ENCODE measurements around the gene SPRED2. TPM values are rescaled to one million over a fixed set of nuclear protein-coding genes. Genes with fewer than 3 reads are reported as not detected.

The SPRED2 gene
- total RNA-seq, 1 donor from 2014 or later: 7.8 TPM

GRCh38 chr2:65361623-65362022 lies 70.8 kb downstream of the SPRED2 start:
- Histone ChIP-seq H3K4me3 (ENCODE audit: low read length in 3 of 3) (no peak overlapping the region), H3K9me3 (ENCODE audit: control insufficient read depth in 3 of 3, low read length in 3 of 3) (no peaks in the 10 kb centered on the region), H3K27me3 (ENCODE audit: control insufficient read depth in 3 of 3, insufficient read depth in 3 of 3, low read length in 3 of 3) (no peaks in the 10 kb centered on the region), H3K4me1 (ENCODE audit: control insufficient read depth in 3 of 3, insufficient read depth in 3 of 3, low read length in 3 of 3) (peaks cover 4 to 10% (median 6%) of the 10 kb centered on the region in 3 donors), H3K36me3 (ENCODE audit: control insufficient read depth in 3 of 3, insufficient read depth in 3 of 3, low read length in 3 of 3) (no peaks in the 10 kb centered on the region), H3K27ac (ENCODE audit: low read depth, low read length) (no peak overlapping the region), H3K9ac (ENCODE audit: low read depth in 1 of 3, low read length in 3 of 3) (no peak overlapping the region)

GRCh38 chr2:65360441-65360840 lies 72.0 kb downstream of the SPRED2 start:
- no peaks in the 10 kb centered on the region for H3K27me3 ChIP-seq (ENCODE audit: control insufficient read depth in 3 of 3, insufficient read depth in 3 of 3, low read length in 3 of 3)
- no peak overlapping the region for H3K9ac ChIP-seq (ENCODE audit: low read depth in 1 of 3, low read length in 3 of 3)
- H3K4me3 ChIP-seq (ENCODE audit: low read length in 3 of 3): no peak overlapping the region
- peaks cover 4 to 6% (median 6%) of the 10 kb centered on the region in 3 donors for H3K4me1 ChIP-seq (ENCODE audit: control insufficient read depth in 3 of 3, insufficient read depth in 3 of 3, low read length in 3 of 3)
- H3K36me3 ChIP-seq (ENCODE audit: control insufficient read depth in 3 of 3, insufficient read depth in 3 of 3, low read length in 3 of 3): no peaks in the 10 kb centered on the region
- no peak overlapping the region for H3K27ac ChIP-seq (ENCODE audit: low read depth, low read length)
- H3K9me3 ChIP-seq (ENCODE audit: control insufficient read depth in 3 of 3, low read length in 3 of 3): no peaks in the 10 kb centered on the region

- Histone ChIP-seq H3K36me3 (ENCODE audit: control insufficient read depth in 3 of 3, insufficient read depth in 3 of 3, low read length in 3 of 3) (no peaks in the 10 kb centered on the region), H3K27me3 (ENCODE audit: control insufficient read depth in 3 of 3, insufficient read depth in 3 of 3, low read length in 3 of 3) (no peaks in the 10 kb centered on the region), H3K4me1 (ENCODE audit: control insufficient read depth in 3 of 3, insufficient read depth in 3 of 3, low read length in 3 of 3) (peaks cover 6 to 8% (median 7%) of the 10 kb centered on the region in 3 donors), H3K9ac (ENCODE audit: low read depth in 1 of 3, low read length in 3 of 3) (no peak overlapping the region), H3K27ac (ENCODE audit: low read depth, low read length) (peak overlapping the region; percentile 11), H3K9me3 (ENCODE audit: control insufficient read depth in 3 of 3, low read length in 3 of 3) (no peaks in the 10 kb centered on the region), H3K4me3 (ENCODE audit: low read length in 3 of 3) (no peak overlapping the region)
Observed at GRCh38 chr2:65358678-65359400, 73.6 kb downstream of the SPRED2 start.

GRCh38 chr2:65357959-65358294 lies 74.5 kb downstream of the SPRED2 start:
- Histone ChIP-seq H3K9me3 (ENCODE audit: control insufficient read depth in 3 of 3, low read length in 3 of 3) (no peaks in the 10 kb centered on the region), H3K9ac (ENCODE audit: low read depth in 1 of 3, low read length in 3 of 3) (no peak overlapping the region), H3K4me1 (ENCODE audit: control insufficient read depth in 3 of 3, insufficient read depth in 3 of 3, low read length in 3 of 3) (peaks cover 6 to 10% (median 9%) of the 10 kb centered on the region in 3 donors), H3K4me3 (ENCODE audit: low read length in 3 of 3) (no peak overlapping the region), H3K36me3 (ENCODE audit: control insufficient read depth in 3 of 3, insufficient read depth in 3 of 3, low read length in 3 of 3) (no peaks in the 10 kb centered on the region), H3K27ac (ENCODE audit: low read depth, low read length) (no peak overlapping the region), H3K27me3 (ENCODE audit: control insufficient read depth in 3 of 3, insufficient read depth in 3 of 3, low read length in 3 of 3) (no peaks in the 10 kb centered on the region)

DNA sequence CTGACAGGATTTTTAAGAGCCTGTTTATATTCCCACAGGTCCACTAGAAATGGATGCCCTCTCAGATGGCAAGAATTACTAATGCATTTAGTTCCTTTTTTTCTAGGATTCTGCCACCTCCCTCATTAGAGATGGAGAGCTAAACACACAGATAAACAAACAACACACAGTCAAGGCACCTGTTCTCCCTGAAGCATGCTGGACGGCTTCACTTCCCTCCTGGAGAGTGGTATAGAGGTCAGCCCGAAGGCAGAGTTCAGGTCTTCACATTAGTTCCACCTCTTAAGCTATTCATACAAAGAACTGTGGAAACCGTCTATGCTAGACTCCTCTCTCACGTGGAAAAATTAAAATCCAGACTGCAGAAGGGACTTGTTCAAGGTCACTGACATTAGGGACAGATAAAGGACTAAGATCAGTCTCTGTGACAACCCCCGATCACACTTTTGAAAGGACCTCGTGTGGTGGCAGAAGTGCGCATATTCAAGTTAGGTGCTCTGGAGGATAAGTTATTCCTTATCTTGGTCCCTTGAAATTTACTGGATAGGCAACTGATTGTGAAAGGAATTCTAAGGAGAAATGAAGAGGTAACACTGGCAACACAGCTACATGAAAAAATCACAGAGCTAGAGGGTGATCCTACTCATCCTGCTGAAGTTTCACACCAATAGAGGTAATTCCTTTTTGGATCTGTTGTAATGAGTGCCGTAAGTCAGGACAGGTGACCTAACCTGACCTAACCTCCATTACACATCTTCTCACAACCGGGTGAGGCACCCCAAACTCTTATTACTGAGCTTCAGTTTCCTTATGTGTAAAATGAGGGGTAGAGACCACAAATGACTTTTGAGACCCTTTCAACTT lies 75.1 kb downstream of the SPRED2 start:
- Histone ChIP-seq H3K4me1 (ENCODE audit: control insufficient read depth in 3 of 3, insufficient read depth in 3 of 3, low read length in 3 of 3) (peaks cover 6 to 10% (median 9%) of the 10 kb centered on the region in 3 donors), H3K9ac (ENCODE audit: low read depth in 1 of 3, low read length in 3 of 3) (no peak overlapping the region), H3K9me3 (ENCODE audit: control insufficient read depth in 3 of 3, low read length in 3 of 3) (no peaks in the 10 kb centered on the region), H3K36me3 (ENCODE audit: control insufficient read depth in 3 of 3, insufficient read depth in 3 of 3, low read length in 3 of 3) (no peaks in the 10 kb centered on the region), H3K4me3 (ENCODE audit: low read length in 3 of 3) (no peak overlapping the region), H3K27me3 (ENCODE audit: control insufficient read depth in 3 of 3, insufficient read depth in 3 of 3, low read length in 3 of 3) (no peaks in the 10 kb centered on the region), H3K27ac (ENCODE audit: low read depth, low read length) (no peak overlapping the region)

GRCh38 chr2:65355186-65355831 lies 77.1 kb downstream of the SPRED2 start:
- no peaks in the 10 kb centered on the region for H3K9me3 ChIP-seq (ENCODE audit: control insufficient read depth in 3 of 3, low read length in 3 of 3)
- H3K4me1 ChIP-seq (ENCODE audit: control insufficient read depth in 3 of 3, insufficient read depth in 3 of 3, low read length in 3 of 3): peaks cover 7 to 22% (median 13%) of the 10 kb centered on the region in 3 donors
- H3K27me3 ChIP-seq (ENCODE audit: control insufficient read depth in 3 of 3, insufficient read depth in 3 of 3, low read length in 3 of 3): no peaks in the 10 kb centered on the region
- no peak overlapping the region for H3K4me3 ChIP-seq (ENCODE audit: low read length in 3 of 3)
- H3K27ac ChIP-seq (ENCODE audit: low read depth, low read length): no peak overlapping the region
- H3K36me3 ChIP-seq (ENCODE audit: control insufficient read depth in 3 of 3, insufficient read depth in 3 of 3, low read length in 3 of 3): no peaks in the 10 kb centered on the region
- no peak overlapping the region for H3K9ac ChIP-seq (ENCODE audit: low read depth in 1 of 3, low read length in 3 of 3)

- H3K4me1 ChIP-seq (ENCODE audit: control insufficient read depth in 3 of 3, insufficient read depth in 3 of 3, low read length in 3 of 3): peaks cover 12 to 27% (median 18%) of the 10 kb centered on the region in 3 donors
- no peak overlapping the region for H3K27ac ChIP-seq (ENCODE audit: low read depth, low read length)
- H3K36me3 ChIP-seq (ENCODE audit: control insufficient read depth in 3 of 3, insufficient read depth in 3 of 3, low read length in 3 of 3): no peaks in the 10 kb centered on the region
- no peak overlapping the region for H3K4me3 ChIP-seq (ENCODE audit: low read length in 3 of 3)
- H3K27me3 ChIP-seq (ENCODE audit: control insufficient read depth in 3 of 3, insufficient read depth in 3 of 3, low read length in 3 of 3): no peaks in the 10 kb centered on the region
- no peaks in the 10 kb centered on the region for H3K9me3 ChIP-seq (ENCODE audit: control insufficient read depth in 3 of 3, low read length in 3 of 3)
- H3K9ac ChIP-seq (ENCODE audit: low read depth in 1 of 3, low read length in 3 of 3): no peak overlapping the region
Observed at GRCh38 chr2:65354773-65355172, 77.6 kb downstream of the SPRED2 start.

GRCh38 chr2:65353927-65354326 lies 78.5 kb downstream of the SPRED2 start:
- Histone ChIP-seq H3K27me3 (ENCODE audit: control insufficient read depth in 3 of 3, insufficient read depth in 3 of 3, low read length in 3 of 3) (no peaks in the 10 kb centered on the region), H3K27ac (ENCODE audit: low read depth, low read length) (no peak overlapping the region), H3K9me3 (ENCODE audit: control insufficient read depth in 3 of 3, low read length in 3 of 3) (no peaks in the 10 kb centered on the region), H3K9ac (ENCODE audit: low read depth in 1 of 3, low read length in 3 of 3) (no peak overlapping the region), H3K4me1 (ENCODE audit: control insufficient read depth in 3 of 3, insufficient read depth in 3 of 3, low read length in 3 of 3) (peaks cover 12 to 30% (median 18%) of the 10 kb centered on the region in 3 donors), H3K36me3 (ENCODE audit: control insufficient read depth in 3 of 3, insufficient read depth in 3 of 3, low read length in 3 of 3) (no peaks in the 10 kb centered on the region), H3K4me3 (ENCODE audit: low read length in 3 of 3) (no peak overlapping the region)

- Histone ChIP-seq H3K36me3 (ENCODE audit: control insufficient read depth in 3 of 3, insufficient read depth in 3 of 3, low read length in 3 of 3) (no peaks in the 10 kb centered on the region), H3K9me3 (ENCODE audit: control insufficient read depth in 3 of 3, low read length in 3 of 3) (no peaks in the 10 kb centered on the region), H3K4me3 (ENCODE audit: low read length in 3 of 3) (no peak overlapping the region), H3K27me3 (ENCODE audit: control insufficient read depth in 3 of 3, insufficient read depth in 3 of 3, low read length in 3 of 3) (no peaks in the 10 kb centered on the region), H3K4me1 (ENCODE audit: control insufficient read depth in 3 of 3, insufficient read depth in 3 of 3, low read length in 3 of 3) (peaks cover 8 to 25% (median 14%) of the 10 kb centered on the region in 3 donors), H3K27ac (ENCODE audit: low read depth, low read length) (no peak overlapping the region), H3K9ac (ENCODE audit: low read depth in 1 of 3, low read length in 3 of 3) (no peak overlapping the region)
Observed at GRCh38 chr2:65353046-65353445, 79.4 kb downstream of the SPRED2 start.
